ENCODE measurements around the gene KIR3DL2.
"Not testable (repeated sequence)": the region's sequence is repeated elsewhere in the genome, so short reads cannot be mapped to it uniquely, and the experiment has no call there.

KIR3DL2 gene

DNA sequence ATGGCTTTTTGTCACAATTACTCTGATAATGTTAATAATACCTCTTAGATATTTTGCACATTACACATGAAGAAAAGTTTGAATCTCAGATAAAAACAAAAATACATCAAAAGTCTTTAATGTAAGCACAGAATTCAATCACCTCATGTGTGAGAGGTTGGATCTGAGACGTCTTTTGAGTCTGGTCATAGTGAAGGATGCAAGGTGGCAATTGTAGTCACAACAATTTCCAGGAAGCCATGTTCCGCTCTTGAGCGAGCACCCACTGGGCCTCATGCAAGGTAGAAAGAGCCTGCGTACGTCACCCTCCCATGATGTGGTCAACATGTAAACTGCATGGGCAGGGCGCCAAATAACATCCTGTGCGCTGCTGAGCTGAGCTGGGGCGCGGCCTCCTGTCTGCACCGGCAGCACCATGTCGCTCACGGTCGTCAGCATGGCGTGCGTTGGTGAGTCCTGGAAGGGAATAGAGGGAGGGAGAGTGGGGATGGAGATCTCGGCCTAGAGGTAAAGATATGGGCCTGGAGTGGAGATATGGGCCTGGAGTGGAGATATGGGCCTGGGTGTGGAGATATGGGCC is at the start of gene KIR3DL2:
TSS of gene KIR3DL2 (plus strand) at position 383 of the 580 bp plus-strand sequence. CDS start at position 416, 33 bp downstream.
- DNase-seq (ENCODE audit: low read depth), result not testable (repeated sequence)

DNA sequence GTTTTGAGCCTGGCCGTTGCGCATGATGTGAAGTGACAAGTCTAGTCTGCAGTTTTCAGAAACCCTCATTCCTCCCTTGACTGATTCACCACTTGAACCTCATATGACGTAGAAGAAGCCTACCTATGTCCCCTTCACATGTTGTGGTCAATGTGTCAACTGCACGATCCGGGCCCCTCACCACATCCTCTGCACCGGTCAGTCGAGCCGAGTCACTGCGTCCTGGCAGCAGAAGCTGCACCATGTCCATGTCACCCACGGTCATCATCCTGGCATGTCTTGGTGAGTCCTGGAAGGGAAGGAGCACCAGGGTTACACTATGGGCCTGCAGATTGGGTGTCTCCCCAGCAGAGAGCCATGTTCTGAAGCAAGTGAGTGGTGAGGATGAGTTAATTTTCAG is 46.8 kb upstream of the KIR3DL2 start, which contains the start of gene KIR2DL4:
TSS of gene KIR2DL4 (plus strand) at position 201 of the 400 bp plus-strand sequence. CDS start at position 243, 42 bp downstream.
- no peak for DNase-seq (ENCODE audit: low read depth)

- DNase-seq (ENCODE audit: low read depth), result no peak
Measured at GRCh38 chr19:54804101-54804500, 46.1 kb upstream of the KIR3DL2 start.

GRCh38 chr19:54804571-54804970 is 45.7 kb upstream of the KIR3DL2 start:
- no peak for DNase-seq (ENCODE audit: low read depth)

DNA sequence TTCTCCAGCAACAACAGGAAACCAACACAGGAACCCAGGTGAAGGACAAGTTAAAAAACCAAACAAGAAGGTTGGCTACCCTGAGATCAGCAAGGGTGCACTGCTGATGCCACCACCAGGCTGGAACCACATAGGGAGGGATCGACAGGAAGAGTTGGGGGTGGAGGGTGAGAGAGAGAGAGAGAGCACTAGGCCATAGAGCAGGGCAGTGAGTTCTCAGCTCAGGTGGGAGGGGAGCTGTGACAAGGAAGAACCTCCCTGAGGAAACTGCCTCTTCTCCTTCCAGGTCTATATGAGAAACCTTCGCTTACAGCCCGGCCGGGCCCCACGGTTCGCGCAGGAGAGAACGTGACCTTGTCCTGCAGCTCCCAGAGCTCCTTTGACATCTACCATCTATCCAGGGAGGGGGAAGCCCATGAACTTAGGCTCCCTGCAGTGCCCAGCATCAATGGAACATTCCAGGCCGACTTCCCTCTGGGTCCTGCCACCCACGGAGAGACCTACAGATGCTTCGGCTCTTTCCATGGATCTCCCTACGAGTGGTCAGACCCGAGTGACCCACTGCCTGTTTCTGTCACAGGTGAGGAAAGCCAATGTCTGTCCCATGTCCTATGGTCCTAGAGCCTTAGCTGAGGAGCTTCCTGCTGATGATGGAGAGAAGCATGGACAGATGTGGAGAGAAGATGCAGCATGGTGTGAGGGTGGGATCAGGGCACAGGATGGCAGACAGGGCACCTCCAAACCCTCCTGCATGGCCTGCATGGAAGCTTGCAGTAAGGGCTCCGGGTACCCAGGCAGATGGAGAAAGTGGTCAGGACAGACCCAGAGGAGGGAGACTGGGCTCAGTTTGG is 44.4 kb upstream of the KIR3DL2 start:
- DNase-seq (ENCODE audit: low read depth), result no peak

GRCh38 chr19:54806516-54806838 is 43.8 kb upstream of the KIR3DL2 start:
- no peak for DNase-seq (ENCODE audit: low read depth)

GRCh38 chr19:54814571-54814970 is 35.7 kb upstream of the KIR3DL2 start:
- DNase-seq (ENCODE audit: low read depth), result not testable (repeated sequence)

- not testable (repeated sequence) for DNase-seq (ENCODE audit: low read depth)
Measured at GRCh38 chr19:54816251-54816650, 34.0 kb upstream of the KIR3DL2 start, which contains the start of gene KIR3DL1. Gene KIR3DL1 (plus strand): TSS chr19:54816468.

DNA sequence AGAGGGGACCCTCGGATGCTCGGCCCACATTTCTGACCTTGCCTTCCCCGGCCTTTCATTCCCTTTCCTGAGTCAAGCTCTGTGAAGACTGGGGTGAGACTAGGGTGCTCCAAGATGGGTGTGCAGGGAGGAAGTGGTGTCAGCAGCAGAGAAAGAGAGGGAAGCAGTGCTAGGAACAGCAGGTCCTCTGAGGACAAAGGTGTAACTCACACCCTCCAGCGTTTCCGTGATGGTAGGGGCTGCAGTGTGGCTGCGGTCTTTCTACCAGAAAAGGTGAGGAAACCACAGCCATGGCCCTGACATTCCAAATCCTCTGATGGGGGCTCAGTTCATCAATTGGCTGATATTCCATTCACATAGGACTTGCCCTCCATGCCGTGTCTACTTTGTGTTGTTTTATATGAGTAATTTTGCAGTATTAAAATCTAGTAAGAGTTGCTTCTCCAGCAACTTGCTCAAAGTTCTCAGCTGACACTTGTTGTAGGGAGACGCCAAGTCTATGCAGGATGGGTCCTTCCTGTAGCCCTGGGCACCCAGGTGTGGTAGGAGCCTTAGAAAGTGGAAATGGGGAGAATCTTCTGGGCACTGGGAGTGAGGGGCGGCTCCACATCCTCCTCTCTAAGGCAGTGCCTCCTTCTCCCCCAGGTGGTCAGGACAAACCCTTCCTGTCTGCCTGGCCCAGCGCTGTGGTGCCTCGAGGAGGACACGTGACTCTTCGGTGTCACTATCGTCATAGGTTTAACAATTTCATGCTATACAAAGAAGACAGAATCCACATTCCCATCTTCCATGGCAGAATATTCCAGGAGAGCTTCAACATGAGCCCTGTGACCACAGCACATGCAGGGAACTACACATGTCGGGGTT is 32.3 kb upstream of the KIR3DL2 start:
- no peak for DNase-seq (ENCODE audit: low read depth)

DNA sequence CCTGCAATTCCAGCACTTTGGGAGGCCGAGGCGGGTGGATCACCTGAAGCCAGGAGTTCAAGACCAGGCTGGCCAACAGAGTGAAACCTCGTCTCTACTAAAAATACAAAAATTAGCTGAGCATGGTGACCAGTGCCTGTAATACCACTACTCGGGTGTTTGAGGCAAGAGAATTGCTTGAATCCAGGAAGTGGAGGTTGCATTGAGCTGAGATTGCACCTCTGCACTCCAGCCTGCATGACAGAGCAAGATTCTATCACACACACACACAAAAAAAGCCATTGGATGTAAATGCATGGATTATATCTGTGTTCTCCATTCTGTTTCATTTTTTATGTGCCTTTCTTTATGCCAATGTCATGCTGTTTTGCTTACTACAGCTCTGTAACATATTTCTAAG is 25.8 kb upstream of the KIR3DL2 start:
- not testable (repeated sequence) for DNase-seq (ENCODE audit: low read depth)

- not testable (repeated sequence) for DNase-seq (ENCODE audit: low read depth)
Measured at GRCh38 chr19:54825326-54825725, 24.9 kb upstream of the KIR3DL2 start.

GRCh38 chr19:54828064-54828463 is 22.2 kb upstream of the KIR3DL2 start:
- DNase-seq (ENCODE audit: low read depth), result not testable (repeated sequence)

DNA sequence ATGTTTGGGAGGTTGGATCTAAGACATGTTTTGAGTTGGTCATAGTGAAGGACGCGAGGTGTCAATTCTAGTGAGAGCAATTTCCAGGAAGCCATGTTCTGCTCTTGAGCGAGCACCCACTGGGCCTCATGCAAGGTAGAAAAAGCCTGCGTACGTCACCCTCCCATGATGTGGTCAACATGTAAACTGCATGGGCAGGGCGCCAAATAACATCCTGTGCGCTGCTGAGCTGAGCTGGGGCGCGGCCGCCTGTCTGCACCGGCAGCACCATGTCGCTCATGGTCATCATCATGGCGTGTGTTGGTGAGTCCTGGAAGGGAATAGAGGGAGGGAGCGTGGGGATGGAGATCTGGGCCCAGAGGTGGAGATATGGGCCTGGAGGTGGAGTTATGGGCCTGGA is 17.7 kb upstream of the KIR3DL2 start, which contains the start of gene KIR2DS4:
TSS of gene KIR2DS4 (plus strand) at position 181 of the 400 bp plus-strand sequence.
- DNase-seq (ENCODE audit: low read depth), result not testable (repeated sequence)

- not testable (repeated sequence) for DNase-seq (ENCODE audit: low read depth)
Measured at GRCh38 chr19:54835126-54835525, 15.1 kb upstream of the KIR3DL2 start.

DNA sequence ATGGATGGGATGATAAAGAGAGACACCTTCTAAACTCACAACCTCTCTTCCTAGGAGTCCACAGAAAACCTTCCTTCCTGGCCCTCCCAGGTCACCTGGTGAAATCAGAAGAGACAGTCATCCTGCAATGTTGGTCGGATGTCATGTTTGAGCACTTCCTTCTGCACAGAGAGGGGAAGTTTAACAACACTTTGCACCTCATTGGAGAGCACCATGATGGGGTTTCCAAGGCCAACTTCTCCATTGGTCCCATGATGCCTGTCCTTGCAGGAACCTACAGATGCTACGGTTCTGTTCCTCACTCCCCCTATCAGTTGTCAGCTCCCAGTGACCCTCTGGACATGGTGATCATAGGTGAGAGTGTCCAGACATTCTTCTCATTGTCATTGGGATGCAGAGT is 12.7 kb upstream of the KIR3DL2 start:
- DNase-seq (ENCODE audit: low read depth), result not testable (repeated sequence)

GRCh38 chr19:54843171-54843570 is 7.1 kb upstream of the KIR3DL2 start:
- DNase-seq (ENCODE audit: low read depth), result not testable (repeated sequence)

DNA sequence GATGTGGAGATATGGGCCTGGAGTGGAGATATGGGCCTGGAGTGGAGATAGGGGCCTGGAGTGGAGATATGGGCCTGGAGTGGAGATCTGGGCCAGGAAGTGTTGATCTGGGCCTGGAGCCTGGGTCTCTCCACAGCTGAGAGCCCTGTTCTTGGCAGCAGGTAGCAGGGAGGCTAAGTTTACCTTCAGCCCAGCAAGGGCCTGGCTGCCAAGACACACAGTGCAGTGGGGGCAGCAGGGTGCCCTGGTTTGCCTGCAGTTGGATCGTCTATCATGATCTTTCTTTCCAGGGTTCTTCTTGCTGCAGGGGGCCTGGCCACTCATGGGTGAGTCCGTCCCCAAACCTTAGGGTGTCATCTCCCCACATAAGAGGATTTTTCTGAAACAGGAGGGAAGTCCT is 687 bp downstream of the KIR3DL2 start:
- DNase-seq (ENCODE audit: low read depth), result no peak

DNA sequence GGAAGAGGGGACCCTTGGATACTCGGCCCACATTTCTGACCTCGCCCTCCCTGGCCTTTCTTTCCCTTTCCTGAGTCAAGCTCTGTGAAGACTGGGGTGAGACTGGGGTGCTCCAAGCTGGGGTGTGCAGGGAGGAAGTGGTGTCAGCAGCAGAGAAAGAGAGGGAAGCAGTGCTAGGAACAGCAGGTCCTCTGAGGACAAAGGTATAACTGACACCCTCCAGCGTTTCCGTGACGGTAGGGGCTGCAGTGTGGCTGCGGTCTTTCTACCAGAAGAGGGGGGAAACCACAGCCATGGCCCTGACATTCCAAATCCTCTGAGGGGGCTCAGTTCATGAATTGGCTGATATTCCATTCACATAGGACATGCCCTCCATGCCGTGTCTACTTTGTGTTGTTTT is 1.1 kb downstream of the KIR3DL2 start:
- no peak for DNase-seq (ENCODE audit: low read depth)

DNA sequence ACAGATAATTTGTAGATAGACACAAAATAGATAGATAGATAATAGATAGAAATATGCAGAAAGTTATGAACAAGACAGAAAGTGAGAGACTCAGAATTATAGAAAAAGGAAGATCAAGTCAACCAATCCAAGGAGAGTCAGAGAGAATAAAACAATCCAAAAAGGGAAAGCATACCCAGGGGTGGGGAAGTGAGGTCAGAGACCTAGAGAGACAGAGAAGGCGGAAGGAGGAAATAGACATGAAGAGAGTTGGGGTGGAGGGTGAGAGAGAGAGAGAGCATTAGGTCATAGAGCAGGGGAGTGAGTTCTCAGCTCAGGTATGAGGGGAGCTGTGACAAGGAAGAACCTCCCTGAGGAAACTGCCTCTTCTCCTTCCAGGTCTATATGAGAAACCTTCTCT is 5.0 kb downstream of the KIR3DL2 start:
- DNase-seq (ENCODE audit: low read depth), result not testable (repeated sequence)

DNA sequence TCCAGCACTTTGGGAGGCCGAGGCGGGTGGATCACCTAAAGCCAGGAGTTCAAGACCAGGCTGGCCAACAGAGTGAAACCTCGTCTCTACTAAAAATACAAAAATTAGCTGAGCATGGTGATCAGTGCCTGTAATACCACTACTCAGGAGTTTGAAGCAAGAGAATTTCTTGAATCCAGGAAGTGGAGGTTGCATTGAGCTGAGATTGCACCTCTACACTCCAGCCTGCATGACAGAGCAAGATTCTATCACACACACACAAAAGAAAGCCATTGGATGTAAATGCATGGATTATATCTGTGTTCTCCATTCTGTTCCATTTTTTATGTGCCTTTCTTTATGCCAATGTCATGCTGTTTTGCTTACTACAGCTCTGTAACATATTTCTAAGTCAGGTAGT is 8.2 kb downstream of the KIR3DL2 start:
- not testable (repeated sequence) for DNase-seq (ENCODE audit: low read depth)

GRCh38 chr19:54859421-54859820 is 9.2 kb downstream of the KIR3DL2 start:
- DNase-seq (ENCODE audit: low read depth), result not testable (repeated sequence)

DNA sequence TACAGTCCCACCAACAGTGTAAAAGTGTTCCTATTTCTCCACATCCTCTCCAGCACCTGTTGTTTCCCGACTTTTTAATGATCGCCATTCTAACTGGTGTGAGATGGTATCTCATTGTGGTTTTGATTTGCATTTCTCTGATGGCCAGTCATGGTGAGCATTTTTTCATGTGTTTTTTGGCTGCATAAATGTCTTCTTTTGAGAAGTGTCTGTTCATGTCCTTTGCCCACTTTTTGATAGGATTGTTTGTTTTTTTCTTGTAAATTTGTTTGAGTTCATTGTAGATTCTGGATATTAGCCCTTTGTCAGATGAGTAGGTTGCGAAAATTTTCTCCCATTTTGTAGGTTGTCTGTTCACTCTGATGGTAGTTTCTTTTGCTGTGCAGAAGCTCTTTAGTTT is 13.2 kb downstream of the KIR3DL2 start:
- DNase-seq (ENCODE audit: low read depth), result not testable (repeated sequence)
